Measurements from ENCODE around the gene VSX1.

VSX1 gene

GRCh38 chr20:25081730-25082497 is at the start of gene VSX1:
TSS of gene VSX1 (minus strand) at chr20:25082141. CDS start at chr20:25082096, 45 bp downstream.
- Histone ChIP-seq H3K36me3 (ENCODE audit: control insufficient read depth, insufficient read depth, low read length) (no peaks in the 10 kb centered on the region), H3K4me3 (ENCODE audit: low read depth, low read length) (peak within 1 kb of the TSS; percentile 69), H3K27me3 (ENCODE audit: control insufficient read depth, insufficient read depth, low read length) (peaks cover 99% of the 10 kb centered on the region), H3K9ac (ENCODE audit: low read depth, low read length) (no peak within 1 kb of the TSS), H3K4me1 (ENCODE audit: control insufficient read depth, insufficient read depth, low read length) (peaks cover 4% of the 10 kb centered on the region), H3K9me3 (ENCODE audit: control insufficient read depth, insufficient read depth, low read length) (no peaks in the 10 kb centered on the region)

GRCh38 chr20:25129908-25130307 is 48.0 kb upstream of the VSX1 start:
- H3K36me3 ChIP-seq (ENCODE audit: control insufficient read depth, insufficient read depth, low read length) = no peaks in the 10 kb centered on the region
- H3K27me3 ChIP-seq (ENCODE audit: control insufficient read depth, insufficient read depth, low read length) = no peaks in the 10 kb centered on the region
- no peaks in the 10 kb centered on the region for H3K4me1 ChIP-seq (ENCODE audit: control insufficient read depth, insufficient read depth, low read length)
- no peak overlapping the region for H3K4me3 ChIP-seq (ENCODE audit: low read depth, low read length)
- no peaks in the 10 kb centered on the region for H3K9me3 ChIP-seq (ENCODE audit: control insufficient read depth, insufficient read depth, low read length)
- no peak overlapping the region for H3K9ac ChIP-seq (ENCODE audit: low read depth, low read length)

GRCh38 chr20:25129428-25129827 is 47.5 kb upstream of the VSX1 start:
- H3K4me1 ChIP-seq (ENCODE audit: control insufficient read depth, insufficient read depth, low read length) = no peaks in the 10 kb centered on the region
- no peaks in the 10 kb centered on the region for H3K9me3 ChIP-seq (ENCODE audit: control insufficient read depth, insufficient read depth, low read length)
- no peak overlapping the region for H3K9ac ChIP-seq (ENCODE audit: low read depth, low read length)
- no peak overlapping the region for H3K4me3 ChIP-seq (ENCODE audit: low read depth, low read length)
- no peaks in the 10 kb centered on the region for H3K36me3 ChIP-seq (ENCODE audit: control insufficient read depth, insufficient read depth, low read length)
- no peaks in the 10 kb centered on the region for H3K27me3 ChIP-seq (ENCODE audit: control insufficient read depth, insufficient read depth, low read length)

GRCh38 chr20:25128649-25129048 is 46.7 kb upstream of the VSX1 start:
- Histone ChIP-seq H3K4me1 (ENCODE audit: control insufficient read depth, insufficient read depth, low read length) (no peaks in the 10 kb centered on the region), H3K4me3 (ENCODE audit: low read depth, low read length) (no peak overlapping the region), H3K27me3 (ENCODE audit: control insufficient read depth, insufficient read depth, low read length) (no peaks in the 10 kb centered on the region), H3K9me3 (ENCODE audit: control insufficient read depth, insufficient read depth, low read length) (no peaks in the 10 kb centered on the region), H3K9ac (ENCODE audit: low read depth, low read length) (no peak overlapping the region), H3K36me3 (ENCODE audit: control insufficient read depth, insufficient read depth, low read length) (no peaks in the 10 kb centered on the region)

GRCh38 chr20:25127761-25128537 is 46.0 kb upstream of the VSX1 start:
- H3K9me3 ChIP-seq (ENCODE audit: control insufficient read depth, insufficient read depth, low read length) = no peaks in the 10 kb centered on the region
- H3K4me3 ChIP-seq (ENCODE audit: low read depth, low read length) = no peak overlapping the region
- no peaks in the 10 kb centered on the region for H3K36me3 ChIP-seq (ENCODE audit: control insufficient read depth, insufficient read depth, low read length)
- H3K9ac ChIP-seq (ENCODE audit: low read depth, low read length) = no peak overlapping the region
- H3K4me1 ChIP-seq (ENCODE audit: control insufficient read depth, insufficient read depth, low read length) = no peaks in the 10 kb centered on the region
- H3K27me3 ChIP-seq (ENCODE audit: control insufficient read depth, insufficient read depth, low read length) = no peaks in the 10 kb centered on the region

DNA sequence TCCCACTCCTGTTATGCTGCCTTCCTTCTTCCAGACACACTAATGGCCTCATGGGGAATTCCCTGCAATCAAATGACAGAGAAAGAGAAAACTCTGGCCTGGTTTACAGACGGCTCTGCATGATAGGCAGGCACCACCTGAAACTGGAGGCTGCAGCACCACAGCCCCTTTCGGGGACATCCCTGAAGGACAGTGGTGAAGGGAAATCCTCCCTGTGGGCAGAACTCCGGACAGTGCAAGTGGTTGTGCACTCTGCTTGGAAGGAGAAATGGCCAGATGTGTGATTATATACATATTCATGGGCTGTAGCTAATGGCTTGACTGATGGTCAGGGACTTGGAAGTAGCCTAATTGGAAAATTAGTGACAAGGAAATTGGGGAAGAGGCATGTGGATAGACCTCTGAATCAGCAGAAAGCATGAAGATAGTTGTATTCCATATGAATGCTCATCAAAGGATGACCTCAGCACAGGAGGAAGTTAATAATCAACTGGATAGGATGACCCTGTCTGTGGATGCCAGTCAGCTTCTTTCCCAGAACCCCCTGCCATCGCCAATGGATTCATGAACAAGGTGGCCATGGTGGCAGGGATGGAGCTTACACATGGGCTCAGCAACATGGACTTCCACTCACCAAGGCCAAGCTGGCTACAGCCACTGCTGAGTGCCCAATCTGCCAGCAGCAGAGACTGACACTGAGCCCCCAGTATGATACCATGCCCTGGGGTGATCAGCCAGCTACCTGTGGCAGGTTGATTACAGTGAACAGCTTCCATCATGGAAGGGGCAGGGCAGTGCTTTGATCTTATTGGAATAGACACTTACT is 44.5 kb upstream of the VSX1 start:
- H3K9me3 ChIP-seq (ENCODE audit: control insufficient read depth, insufficient read depth, low read length) = no peaks in the 10 kb centered on the region

DNA sequence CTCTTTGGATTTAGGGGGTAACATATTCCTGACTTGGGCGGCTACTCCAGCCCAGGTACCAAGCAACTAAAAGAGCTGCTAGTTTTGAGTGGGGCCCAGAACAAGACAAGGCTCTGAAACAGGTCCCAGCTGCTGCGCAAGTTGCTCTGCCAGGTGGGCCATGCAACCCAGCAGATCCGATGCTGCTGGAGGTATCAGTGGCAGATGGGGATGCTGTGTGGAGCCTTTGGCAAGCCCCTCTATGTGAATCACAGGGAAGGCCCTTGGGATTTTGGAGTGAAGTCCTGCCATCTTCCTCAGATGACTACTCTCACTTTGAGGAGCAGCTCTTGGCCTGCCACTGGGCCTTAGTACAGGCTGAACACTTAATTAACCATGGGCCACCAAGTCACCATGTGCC is 43.7 kb upstream of the VSX1 start:
- Histone ChIP-seq H3K9ac (ENCODE audit: low read depth, low read length) (no peak overlapping the region), H3K4me3 (ENCODE audit: low read depth, low read length) (no peak overlapping the region), H3K9me3 (ENCODE audit: control insufficient read depth, insufficient read depth, low read length) (no peaks in the 10 kb centered on the region), H3K36me3 (ENCODE audit: control insufficient read depth, insufficient read depth, low read length) (no peaks in the 10 kb centered on the region), H3K4me1 (ENCODE audit: control insufficient read depth, insufficient read depth, low read length) (no peaks in the 10 kb centered on the region), H3K27me3 (ENCODE audit: control insufficient read depth, insufficient read depth, low read length) (no peaks in the 10 kb centered on the region)

More for the DNA sequence above, 44.5 kb upstream of the VSX1 start:
- Histone ChIP-seq H3K4me3 (ENCODE audit: low read depth, low read length) (no peak overlapping the region), H3K27me3 (ENCODE audit: control insufficient read depth, insufficient read depth, low read length) (no peaks in the 10 kb centered on the region), H3K9ac (ENCODE audit: low read depth, low read length) (no peak overlapping the region), H3K4me1 (ENCODE audit: control insufficient read depth, insufficient read depth, low read length) (no peaks in the 10 kb centered on the region), H3K36me3 (ENCODE audit: control insufficient read depth, insufficient read depth, low read length) (no peaks in the 10 kb centered on the region)

DNA sequence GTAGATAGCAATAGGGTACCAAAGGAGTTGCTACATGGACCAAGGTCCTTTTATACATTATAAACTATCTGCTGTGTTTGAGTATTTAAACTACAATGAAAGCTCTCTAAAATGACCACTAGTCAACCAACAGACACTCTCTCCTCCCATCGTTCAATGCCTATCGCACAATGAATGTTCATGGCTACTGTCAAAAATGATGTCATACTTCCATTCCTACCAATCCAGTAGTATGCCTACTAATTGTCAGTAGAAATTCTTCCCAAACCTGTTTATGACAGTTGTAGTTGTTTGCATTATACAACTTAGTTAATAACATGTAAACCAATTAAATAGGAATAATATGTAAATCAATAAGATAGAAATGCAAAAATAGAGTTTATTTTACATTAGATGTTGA is 39.0 kb upstream of the VSX1 start:
- Histone ChIP-seq H3K4me3 (ENCODE audit: low read depth, low read length) (no peak overlapping the region), H3K4me1 (ENCODE audit: control insufficient read depth, insufficient read depth, low read length) (no peaks in the 10 kb centered on the region), H3K27me3 (ENCODE audit: control insufficient read depth, insufficient read depth, low read length) (peaks cover 2% of the 10 kb centered on the region), H3K9ac (ENCODE audit: low read depth, low read length) (no peak overlapping the region), H3K36me3 (ENCODE audit: control insufficient read depth, insufficient read depth, low read length) (no peaks in the 10 kb centered on the region), H3K9me3 (ENCODE audit: control insufficient read depth, insufficient read depth, low read length) (no peaks in the 10 kb centered on the region)

DNA sequence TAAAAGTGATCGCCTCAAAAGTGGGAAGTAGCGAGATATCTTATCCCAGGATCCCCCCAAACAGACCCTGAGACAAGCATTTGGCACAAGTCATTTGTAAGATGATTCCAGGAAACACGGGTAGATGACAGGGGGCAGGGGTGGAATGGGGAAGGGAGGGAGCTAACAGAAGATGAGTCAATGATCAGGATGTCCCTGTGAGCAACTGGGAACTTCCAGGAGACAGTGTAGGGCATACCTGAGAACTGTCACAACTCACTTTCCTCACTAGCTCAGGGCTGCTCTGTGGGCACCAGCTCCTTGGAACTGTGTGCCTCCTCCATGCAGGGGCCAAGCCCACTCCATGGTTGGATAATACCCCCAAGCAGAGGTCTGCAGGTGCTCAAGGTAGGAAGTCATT is 38.5 kb upstream of the VSX1 start:
- no peaks in the 10 kb centered on the region for H3K9me3 ChIP-seq (ENCODE audit: control insufficient read depth, insufficient read depth, low read length)
- H3K4me3 ChIP-seq (ENCODE audit: low read depth, low read length) = no peak overlapping the region

DNA sequence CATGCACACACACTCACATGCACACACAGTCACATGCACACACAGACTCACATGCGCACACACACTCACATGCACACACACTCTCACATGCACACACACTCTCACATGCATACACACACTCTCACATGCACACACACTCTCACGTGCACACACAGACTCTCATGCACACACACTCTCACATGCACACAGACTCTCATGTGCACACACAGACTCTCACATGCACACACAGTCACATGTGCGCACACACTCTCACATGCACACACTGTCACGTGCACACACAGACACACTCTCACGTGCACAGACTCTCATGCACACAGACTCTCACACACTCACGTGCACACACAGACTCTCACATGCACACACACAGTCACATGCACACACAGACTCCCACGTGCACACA is 36.6 kb upstream of the VSX1 start:
- no peaks in the 10 kb centered on the region for H3K4me1 ChIP-seq (ENCODE audit: control insufficient read depth, insufficient read depth, low read length)
- no peaks in the 10 kb centered on the region for H3K9me3 ChIP-seq (ENCODE audit: control insufficient read depth, insufficient read depth, low read length)
- H3K27me3 ChIP-seq (ENCODE audit: control insufficient read depth, insufficient read depth, low read length) = peaks cover 2% of the 10 kb centered on the region
- no peak overlapping the region for H3K9ac ChIP-seq (ENCODE audit: low read depth, low read length)
- no peak overlapping the region for H3K4me3 ChIP-seq (ENCODE audit: low read depth, low read length)
- no peaks in the 10 kb centered on the region for H3K36me3 ChIP-seq (ENCODE audit: control insufficient read depth, insufficient read depth, low read length)

More for the DNA sequence above, 38.5 kb upstream of the VSX1 start:
- H3K9ac ChIP-seq (ENCODE audit: low read depth, low read length) = no peak overlapping the region
- H3K36me3 ChIP-seq (ENCODE audit: control insufficient read depth, insufficient read depth, low read length) = no peaks in the 10 kb centered on the region
- H3K27me3 ChIP-seq (ENCODE audit: control insufficient read depth, insufficient read depth, low read length) = peaks cover 2% of the 10 kb centered on the region
- no peaks in the 10 kb centered on the region for H3K4me1 ChIP-seq (ENCODE audit: control insufficient read depth, insufficient read depth, low read length)

GRCh38 chr20:25117990-25118389 is 36.0 kb upstream of the VSX1 start:
- Histone ChIP-seq H3K4me1 (ENCODE audit: control insufficient read depth, insufficient read depth, low read length) (no peaks in the 10 kb centered on the region), H3K36me3 (ENCODE audit: control insufficient read depth, insufficient read depth, low read length) (no peaks in the 10 kb centered on the region), H3K9me3 (ENCODE audit: control insufficient read depth, insufficient read depth, low read length) (no peaks in the 10 kb centered on the region), H3K27me3 (ENCODE audit: control insufficient read depth, insufficient read depth, low read length) (peaks cover 2% of the 10 kb centered on the region), H3K9ac (ENCODE audit: low read depth, low read length) (no peak overlapping the region), H3K4me3 (ENCODE audit: low read depth, low read length) (no peak overlapping the region)
